Gastroesophageal sphincter (tissue), 3 donors: ENCODE data around the gene PARP12.

Source experiments
- CTCF ChIP-seq, 4 experiments: fragments of 200-600 bp in 2 of 4; fragments of 450-650 bp in 2 of 4; sonication (generic) in 1 of 4; IDR thresholded peaks; one replicate each; pipeline ENCODE4 v1.5.1; 2017 to 2019; ENCODE audit warnings: antibody characterized with exemption in 4 of 4, mild to moderate bottlenecking in 2 of 4, moderate library complexity in 2 of 4
- EP300 ChIP-seq: sonication (generic); formaldehyde crosslinking; IDR thresholded peaks from one replicate; pipeline ENCODE4 v1.6.1; 2017; ENCODE audit warnings: antibody characterized with exemption, mild to moderate bottlenecking
- POLR2A ChIP-seq, 2 donors: fragments of 450-650 bp; IDR thresholded peaks; one replicate each; pipeline ENCODE4 v1.6.1; 2017; ENCODE audit warnings: antibody characterized with exemption in 2 of 2, mild to moderate bottlenecking in 2 of 2, moderate library complexity in 1 of 2
- POLR2AphosphoS5 ChIP-seq: sonication (generic); formaldehyde crosslinking; IDR thresholded peaks from one replicate; pipeline ENCODE4 v1.6.1; 2017; ENCODE audit warnings: antibody characterized with exemption

- no peak for TF ChIP-seq CTCF (IDR thresholded peaks at IDR 0.05)
- TF ChIP-seq POLR2AphosphoS5 = no peak
- no peak for TF ChIP-seq POLR2A (IDR thresholded peaks at IDR 0.05)
- no peak for TF ChIP-seq EP300
Measured at GRCh38 chr7:140007051-140007690, 55.6 kb downstream of the PARP12 start.
